ENCODE results near the gene NQO2.
A peak's percentile ranks its signal among the peaks of the same experiment; 100 is the strongest.

DNA sequence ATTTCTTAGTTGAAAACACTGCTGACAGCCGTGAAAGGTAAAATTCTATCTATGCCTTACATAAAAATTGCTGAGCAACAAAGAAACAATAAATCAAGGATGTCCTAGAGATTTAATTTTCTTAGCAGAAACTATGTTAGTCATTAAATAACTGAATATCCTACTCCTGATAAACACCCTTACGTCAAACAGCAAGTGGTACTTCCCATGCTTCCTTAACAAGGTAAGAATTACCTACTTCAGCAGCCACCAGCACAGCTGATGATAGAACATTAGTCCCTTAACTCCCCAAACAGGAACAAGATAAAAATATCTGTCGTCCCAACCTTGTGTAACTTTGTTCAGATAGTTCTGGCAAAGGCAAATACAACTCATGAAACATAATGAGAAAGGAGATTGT lies 37.1 kb upstream of the NQO2 start:
- TF ChIP-seq CTCF (IDR thresholded peaks at IDR 0.05) (no peak), POLR2AphosphoS5 (IDR thresholded peaks at IDR 0.05) (no peak), POLR2A (IDR thresholded peaks at IDR 0.05) (no peak), EP300 (IDR thresholded peaks at IDR 0.05) (peak in 1 of 4 donors; percentile 51)
